ENCODE results near the gene KCNQ4. TPM values are rescaled to one million over a fixed set of nuclear protein-coding genes. Genes with fewer than 3 reads are reported as not detected.

The KCNQ4 gene
- total RNA-seq, 2 experiments from 2014 or later, result 0.64 to 0.82 TPM

GRCh38 chr1:40794974-40795715 lies 11.6 kb downstream of the KCNQ4 start:
- Mint-ChIP-seq H3K27me3 (no peaks in the 10 kb centered on the region), H3K9me3 (no peaks in the 10 kb centered on the region), H3K4me1 (peaks cover 29% of the 10 kb centered on the region), H3K36me3 (no peaks in the 10 kb centered on the region), H3K4me3 (peak overlapping the region; percentile 38), H3K27ac (peak overlapping the region; percentile 84)
- DNase-seq, result peak; percentile 41

GRCh38 chr1:40795811-40796586 lies 12.4 kb downstream of the KCNQ4 start:
- H3K4me1 Mint-ChIP-seq, result peaks cover 37% of the 10 kb centered on the region
- H3K4me3 Mint-ChIP-seq, result peak overlapping the region; percentile 38
- H3K36me3 Mint-ChIP-seq, result no peaks in the 10 kb centered on the region
- peak; percentile 25 for DNase-seq
- no peaks in the 10 kb centered on the region for H3K27me3 Mint-ChIP-seq
- peak overlapping the region; percentile 84 for H3K27ac Mint-ChIP-seq
- no peaks in the 10 kb centered on the region for H3K9me3 Mint-ChIP-seq

GRCh38 chr1:40796939-40797667 lies 13.5 kb downstream of the KCNQ4 start:
- H3K4me1 Mint-ChIP-seq, result peaks cover 48% of the 10 kb centered on the region
- no peaks in the 10 kb centered on the region for H3K9me3 Mint-ChIP-seq
- no peaks in the 10 kb centered on the region for H3K27me3 Mint-ChIP-seq
- no peak for DNase-seq
- peak overlapping the region; percentile 7 for H3K27ac Mint-ChIP-seq
- H3K36me3 Mint-ChIP-seq, result no peaks in the 10 kb centered on the region
- peak overlapping the region; percentile 33 for H3K4me3 Mint-ChIP-seq

- Mint-ChIP-seq H3K4me1 (peaks cover 49% of the 10 kb centered on the region), H3K9me3 (no peaks in the 10 kb centered on the region), H3K4me3 (no peak overlapping the region), H3K27ac (no peak overlapping the region), H3K27me3 (no peaks in the 10 kb centered on the region), H3K36me3 (no peaks in the 10 kb centered on the region)
- no peak for DNase-seq
These were observed 14.1 kb downstream of the KCNQ4 start for GRCh38 chr1:40797668-40798010.

GRCh38 chr1:40798366-40799281 lies 15.0 kb downstream of the KCNQ4 start:
- peaks cover 51% of the 10 kb centered on the region for H3K4me1 Mint-ChIP-seq
- no peak for DNase-seq
- H3K27ac Mint-ChIP-seq, result no peak overlapping the region
- no peaks in the 10 kb centered on the region for H3K27me3 Mint-ChIP-seq
- no peaks in the 10 kb centered on the region for H3K36me3 Mint-ChIP-seq
- H3K4me3 Mint-ChIP-seq, result no peak overlapping the region
- no peaks in the 10 kb centered on the region for H3K9me3 Mint-ChIP-seq

- DNase-seq, result no peak
- no peak overlapping the region for H3K4me3 Mint-ChIP-seq
- H3K36me3 Mint-ChIP-seq, result no peaks in the 10 kb centered on the region
- H3K9me3 Mint-ChIP-seq, result no peaks in the 10 kb centered on the region
- H3K27ac Mint-ChIP-seq, result no peak overlapping the region
- H3K27me3 Mint-ChIP-seq, result no peaks in the 10 kb centered on the region
- peaks cover 46% of the 10 kb centered on the region for H3K4me1 Mint-ChIP-seq
These were observed 15.8 kb downstream of the KCNQ4 start for GRCh38 chr1:40799351-40799867.

GRCh38 chr1:40801742-40802077 lies 18.1 kb downstream of the KCNQ4 start:
- Mint-ChIP-seq H3K9me3 (no peaks in the 10 kb centered on the region), H3K36me3 (no peaks in the 10 kb centered on the region), H3K4me1 (peaks cover 28% of the 10 kb centered on the region), H3K27me3 (no peaks in the 10 kb centered on the region), H3K4me3 (peak overlapping the region; percentile 52), H3K27ac (peak overlapping the region; percentile 17)
- no peak for DNase-seq

- Mint-ChIP-seq H3K9me3 (no peaks in the 10 kb centered on the region), H3K27ac (peak overlapping the region; percentile 50), H3K4me3 (peak overlapping the region; percentile 52), H3K4me1 (peaks cover 24% of the 10 kb centered on the region), H3K27me3 (no peaks in the 10 kb centered on the region), H3K36me3 (no peaks in the 10 kb centered on the region)
- DNase-seq, result peak; percentile 87
These were observed 18.6 kb downstream of the KCNQ4 start for GRCh38 chr1:40802078-40802741.

GRCh38 chr1:40802742-40803113 lies 19.1 kb downstream of the KCNQ4 start:
- peaks cover 22% of the 10 kb centered on the region for H3K4me1 Mint-ChIP-seq
- peak overlapping the region; percentile 47 for H3K4me3 Mint-ChIP-seq
- H3K36me3 Mint-ChIP-seq, result no peaks in the 10 kb centered on the region
- no peaks in the 10 kb centered on the region for H3K27me3 Mint-ChIP-seq
- no peak for DNase-seq
- H3K27ac Mint-ChIP-seq, result no peak overlapping the region
- H3K9me3 Mint-ChIP-seq, result no peaks in the 10 kb centered on the region

GRCh38 chr1:40803447-40803846 lies 19.9 kb downstream of the KCNQ4 start:
- Mint-ChIP-seq H3K4me1 (peaks cover 22% of the 10 kb centered on the region), H3K27me3 (no peaks in the 10 kb centered on the region), H3K4me3 (no peak overlapping the region), H3K27ac (no peak overlapping the region), H3K36me3 (no peaks in the 10 kb centered on the region), H3K9me3 (no peaks in the 10 kb centered on the region)
- DNase-seq, result no peak

- peaks cover 24% of the 10 kb centered on the region for H3K4me1 Mint-ChIP-seq
- no peak for DNase-seq
- H3K9me3 Mint-ChIP-seq, result no peaks in the 10 kb centered on the region
- H3K27ac Mint-ChIP-seq, result no peak overlapping the region
- H3K36me3 Mint-ChIP-seq, result no peaks in the 10 kb centered on the region
- no peaks in the 10 kb centered on the region for H3K27me3 Mint-ChIP-seq
- H3K4me3 Mint-ChIP-seq, result no peak overlapping the region
These were observed 20.3 kb downstream of the KCNQ4 start for GRCh38 chr1:40803902-40804301.

GRCh38 chr1:40806240-40806639 lies 22.7 kb downstream of the KCNQ4 start:
- H3K27me3 Mint-ChIP-seq, result no peaks in the 10 kb centered on the region
- H3K27ac Mint-ChIP-seq, result no peak overlapping the region
- H3K9me3 Mint-ChIP-seq, result peaks cover 6% of the 10 kb centered on the region
- no peaks in the 10 kb centered on the region for H3K36me3 Mint-ChIP-seq
- H3K4me3 Mint-ChIP-seq, result no peak overlapping the region
- no peak for DNase-seq
- peaks cover 28% of the 10 kb centered on the region for H3K4me1 Mint-ChIP-seq

- Mint-ChIP-seq H3K27me3 (no peaks in the 10 kb centered on the region), H3K27ac (no peak overlapping the region), H3K9me3 (peaks cover 6% of the 10 kb centered on the region), H3K4me3 (no peak overlapping the region), H3K36me3 (no peaks in the 10 kb centered on the region), H3K4me1 (peaks cover 20% of the 10 kb centered on the region)
- DNase-seq, result no peak
These were observed 23.4 kb downstream of the KCNQ4 start for GRCh38 chr1:40806731-40807695.

Data from activated naive CD8-positive, alpha-beta T cell treated with anti-CD3 and anti-CD28 coated beads for 36 hours (primary cell).